HG03045 (cell line): Measurements from ENCODE around the gene ZNF672.
"Not testable (repeated sequence)": the region's sequence is repeated elsewhere in the genome, so short reads cannot be mapped to it uniquely, and the experiment has no call there.

Experiments
- ATAC-seq: cut with Tn5 transposase; IDR thresholded peaks from one replicate; pipeline ENCODE4 v1.9.1; 2021; ENCODE audit warnings: mild to moderate bottlenecking, moderate library complexity; ENCODE audit not compliant: unreplicated experiment

ZNF672 gene

GRCh38 chr1:248884632-248885295 is 46.7 kb downstream of the ZNF672 start:
- ATAC-seq, result no peak

GRCh38 chr1:248885646-248886045 is 47.6 kb downstream of the ZNF672 start:
- ATAC-seq, result no peak

GRCh38 chr1:248886237-248886895 is 48.3 kb downstream of the ZNF672 start:
- ATAC-seq, result no peak

- not testable (repeated sequence) for ATAC-seq
These were observed 51.9 kb downstream of the ZNF672 start for GRCh38 chr1:248889914-248890243.

- ATAC-seq, result no peak
These were observed 52.8 kb downstream of the ZNF672 start for GRCh38 chr1:248890549-248891498.

GRCh38 chr1:248891758-248892157 is 53.7 kb downstream of the ZNF672 start:
- ATAC-seq, result no peak

- no peak for ATAC-seq
These were observed 54.6 kb downstream of the ZNF672 start for GRCh38 chr1:248892590-248892989.

GRCh38 chr1:248894837-248895236 is 56.8 kb downstream of the ZNF672 start:
- no peak for ATAC-seq

- ATAC-seq, result no peak
These were observed 59.7 kb downstream of the ZNF672 start for GRCh38 chr1:248897412-248898337.
